ENCODE data around the gene OVOL1.
A peak's percentile ranks its signal among the peaks of the same experiment; 100 is the strongest.

The OVOL1 gene

GRCh38 chr11:65816696-65817095, 29.8 kb downstream of the OVOL1 start (continued):
- no peak for TF ChIP-seq CREB5 (CRISPR knock-in tag; IDR thresholded peaks at IDR 0.05; ENCODE audit: low read depth)
- no peak for TF ChIP-seq ARNTL (CRISPR knock-in tag; IDR thresholded peaks at IDR 0.05; ENCODE audit: borderline replicate concordance, low read depth)
- TF ChIP-seq RARB (CRISPR knock-in tag; IDR thresholded peaks at IDR 0.05), result no peak
- no peak for TF ChIP-seq TOX (CRISPR knock-in tag; IDR thresholded peaks at IDR 0.05; ENCODE audit: borderline replicate concordance)
- no peak for TF ChIP-seq CSDC2 (CRISPR knock-in tag; IDR thresholded peaks at IDR 0.05)
- TF ChIP-seq SNAI2 (CRISPR knock-in tag; IDR thresholded peaks at IDR 0.05), result no peak

- no peak for ATAC-seq
- no peak for TF ChIP-seq RARB (CRISPR knock-in tag; IDR thresholded peaks at IDR 0.05)
- no peak for TF ChIP-seq CSDC2 (CRISPR knock-in tag; IDR thresholded peaks at IDR 0.05)
- TF ChIP-seq BACH2 (CRISPR knock-in tag; IDR thresholded peaks at IDR 0.05; ENCODE audit: borderline replicate concordance), result no peak
- no peak for TF ChIP-seq SNAI2 (CRISPR knock-in tag; IDR thresholded peaks at IDR 0.05)
- no peak for TF ChIP-seq CSRNP3 (CRISPR knock-in tag; IDR thresholded peaks at IDR 0.05)
- no peak for TF ChIP-seq PPARA (CRISPR knock-in tag; IDR thresholded peaks at IDR 0.05; ENCODE audit: borderline replicate concordance)
- no peak for TF ChIP-seq POU6F1 (CRISPR knock-in tag; IDR thresholded peaks at IDR 0.05; ENCODE audit: borderline replicate concordance, low read depth)
- TF ChIP-seq ZNF8 (CRISPR knock-in tag; IDR thresholded peaks at IDR 0.05), result no peak
- no peak for TF ChIP-seq PATZ1 (CRISPR knock-in tag; IDR thresholded peaks at IDR 0.05; ENCODE audit: borderline replicate concordance)
- no peak for TF ChIP-seq ESRRG (CRISPR knock-in tag; IDR thresholded peaks at IDR 0.05)
- TF ChIP-seq ZFP3 (CRISPR knock-in tag; IDR thresholded peaks at IDR 0.05), result no peak
- no peak for TF ChIP-seq ZNF70 (CRISPR knock-in tag; IDR thresholded peaks at IDR 0.05)
- no peak for TF ChIP-seq ZC3H10 (CRISPR knock-in tag; IDR thresholded peaks at IDR 0.05)
- TF ChIP-seq ZNF565 (CRISPR knock-in tag; conservative IDR thresholded peaks at IDR 0.05; ENCODE audit: low read depth), result no peak
Measured at GRCh38 chr11:65817312-65817834, 30.5 kb downstream of the OVOL1 start.

GRCh38 chr11:65817835-65818680, 31.2 kb downstream of the OVOL1 start:
- peak; percentile 94 for ATAC-seq
- TF ChIP-seq TCF4 (CRISPR knock-in tag; IDR thresholded peaks at IDR 0.05; ENCODE audit: borderline replicate concordance) (peak; percentile 66), POU6F1 (CRISPR knock-in tag; IDR thresholded peaks at IDR 0.05; ENCODE audit: borderline replicate concordance, low read depth) (0 out of 2 replicates have a peak, but pooled peaks have one; percentile 50), SNAI2 (CRISPR knock-in tag; IDR thresholded peaks at IDR 0.05) (0 out of 2 replicates have a peak, but pooled peaks have one; percentile 30), ZNF8 (CRISPR knock-in tag; IDR thresholded peaks at IDR 0.05) (no peak)

- no peak for ATAC-seq
- no peak for TF ChIP-seq ZFP30 (CRISPR knock-in tag; IDR thresholded peaks at IDR 0.05)
- TF ChIP-seq TSHZ2 (CRISPR knock-in tag; IDR thresholded peaks at IDR 0.05), result no peak
Measured at GRCh38 chr11:65821107-65821506, 34.2 kb downstream of the OVOL1 start.
